Measurements from ENCODE around the gene TYRP1. TPM values are rescaled to one million over a fixed set of nuclear protein-coding genes. Genes with fewer than 3 reads are reported as not detected.

Gene TYRP1
- total and polyA plus RNA-seq, 7 donors, result 0.09 to 1.2 (median 0.31) TPM; not detected in 3

GRCh38 chr9:12703996-12704395 is 10.8 kb downstream of the TYRP1 start:
- intact Hi-C loops (cut with DNase I), result no loop called here
- DNase-seq, result no peak
- Histone ChIP-seq H3K4me3 (no peak overlapping the region), H3K36me3 (no peaks in the 10 kb centered on the region), H3K9me3 (no peaks in the 10 kb centered on the region), H3K27ac (no peak overlapping the region), H3K4me1 (peaks cover 0 to 2% (median under 1%) of the 10 kb centered on the region in 4 donors), H3K27me3 (no peaks in the 10 kb centered on the region)
- TF ChIP-seq CTCF (IDR thresholded peaks at IDR 0.05) (no peak), POLR2A (IDR thresholded peaks at IDR 0.05) (no peak), POLR2AphosphoS5 (IDR thresholded peaks at IDR 0.05) (no peak), EP300 (IDR thresholded peaks at IDR 0.05) (no peak)
- 40 to 43% methylated on average over 1 of the region's 1 CpG for WGBS, 2 donors

DNA sequence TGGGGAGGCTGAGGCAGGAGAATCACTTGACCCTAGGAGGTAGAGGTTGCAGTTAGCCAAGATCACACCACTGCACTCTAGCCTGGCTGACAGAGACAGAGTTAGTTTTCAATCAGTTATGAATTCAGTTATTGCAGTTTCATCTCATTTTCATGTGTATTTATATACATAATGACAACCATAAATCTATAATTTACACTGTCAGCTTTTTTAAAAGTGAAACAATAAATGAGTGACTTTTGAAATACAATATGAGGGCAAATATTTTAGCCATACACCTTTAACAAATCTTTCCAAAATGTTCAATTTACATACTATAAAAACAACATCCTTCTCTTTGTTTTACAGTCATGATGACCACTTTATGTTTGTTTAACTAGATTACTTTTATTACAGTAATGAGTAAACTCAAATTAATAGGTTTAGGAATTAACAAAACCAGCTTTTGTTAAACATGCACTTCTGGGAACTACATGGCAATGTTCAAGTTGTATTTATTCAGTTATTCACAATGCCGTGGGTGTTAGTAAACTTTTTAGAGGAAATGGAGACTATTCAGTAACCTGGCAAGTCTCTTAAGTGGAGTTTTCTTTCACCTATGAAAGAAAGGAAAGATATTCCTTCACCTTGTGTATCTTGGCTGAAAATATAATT is 12.7 kb downstream of the TYRP1 start:
- TF ChIP-seq EP300 (IDR thresholded peaks at IDR 0.05), result no peak
- TF ChIP-seq POLR2AphosphoS5 (IDR thresholded peaks at IDR 0.05), result no peak
- TF ChIP-seq CTCF (IDR thresholded peaks at IDR 0.05), result no peak
- TF ChIP-seq POLR2A (IDR thresholded peaks at IDR 0.05), result no peak
- H3K9me3 ChIP-seq, result no peaks in the 10 kb centered on the region
- intact Hi-C loops (cut with DNase I), result no loop called here
- H3K4me1 ChIP-seq, result no peaks in the 10 kb centered on the region
- no peak overlapping the region for H3K27ac ChIP-seq
- H3K4me3 ChIP-seq, result no peak overlapping the region
- DNase-seq, result no peak
- 10 to 45% methylated on average over 1 of the region's 1 CpG for WGBS, 2 donors
- no peaks in the 10 kb centered on the region for H3K36me3 ChIP-seq
- H3K27me3 ChIP-seq, result no peaks in the 10 kb centered on the region

GRCh38 chr9:12708562-12709298 is 15.5 kb downstream of the TYRP1 start:
- WGBS, 2 donors, result 84 to 86% methylated on average over 5 of the region's 5 CpGs
- no peak for DNase-seq
- Histone ChIP-seq H3K27me3 (no peaks in the 10 kb centered on the region), H3K27ac (no peak overlapping the region), H3K36me3 (no peaks in the 10 kb centered on the region), H3K9me3 (no peaks in the 10 kb centered on the region), H3K4me1 (no peaks in the 10 kb centered on the region), H3K4me3 (no peak overlapping the region)
- TF ChIP-seq POLR2A (IDR thresholded peaks at IDR 0.05) (no peak), EP300 (IDR thresholded peaks at IDR 0.05) (no peak), CTCF (IDR thresholded peaks at IDR 0.05) (no peak), POLR2AphosphoS5 (IDR thresholded peaks at IDR 0.05) (no peak)
- intact Hi-C loops (cut with DNase I), result no loop called here

- Histone ChIP-seq H3K36me3 (no peaks in the 10 kb centered on the region), H3K9me3 (no peaks in the 10 kb centered on the region), H3K4me3 (no peak overlapping the region), H3K4me1 (no peaks in the 10 kb centered on the region), H3K27me3 (no peaks in the 10 kb centered on the region), H3K27ac (no peak overlapping the region)
- DNase-seq, result no peak
- intact Hi-C loops (cut with DNase I), result no loop called here
- TF ChIP-seq POLR2A (IDR thresholded peaks at IDR 0.05) (no peak), POLR2AphosphoS5 (IDR thresholded peaks at IDR 0.05) (no peak), EP300 (IDR thresholded peaks at IDR 0.05) (no peak), CTCF (IDR thresholded peaks at IDR 0.05) (no peak)
- WGBS, 2 donors, result 88 to 93% methylated on average over 2 of the region's 2 CpGs
These were observed 19.3 kb downstream of the TYRP1 start for GRCh38 chr9:12712532-12712931.

Data from sigmoid colon (tissue), 7 donors.